Transverse colon (tissue), 3 donors: ENCODE measurements around the gene NAA35.

Experiments used
- POLR2A ChIP-seq: fragments of 450-650 bp; IDR thresholded peaks from one replicate; pipeline ENCODE4 v1.6.1; 2016; ENCODE audit warnings: antibody characterized with exemption, mild to moderate bottlenecking, moderate library complexity
- TF ChIP-seq, protein P1 (sequence below), 5 experiments: fragments of 200-600 bp in 3 of 5; fragments of 450-650 bp in 2 of 5; sonication (generic) in 3 of 5; IDR thresholded peaks; 1 replicate in 2 of 5; 2 replicates in 3 of 5; pipeline ENCODE4 v1.5.1; 2016 to 2017; ENCODE audit warnings: antibody characterized with exemption in 5 of 5, inconsistent platforms in 3 of 5, mild to moderate bottlenecking in 2 of 5, moderate library complexity in 1 of 5

DNA sequence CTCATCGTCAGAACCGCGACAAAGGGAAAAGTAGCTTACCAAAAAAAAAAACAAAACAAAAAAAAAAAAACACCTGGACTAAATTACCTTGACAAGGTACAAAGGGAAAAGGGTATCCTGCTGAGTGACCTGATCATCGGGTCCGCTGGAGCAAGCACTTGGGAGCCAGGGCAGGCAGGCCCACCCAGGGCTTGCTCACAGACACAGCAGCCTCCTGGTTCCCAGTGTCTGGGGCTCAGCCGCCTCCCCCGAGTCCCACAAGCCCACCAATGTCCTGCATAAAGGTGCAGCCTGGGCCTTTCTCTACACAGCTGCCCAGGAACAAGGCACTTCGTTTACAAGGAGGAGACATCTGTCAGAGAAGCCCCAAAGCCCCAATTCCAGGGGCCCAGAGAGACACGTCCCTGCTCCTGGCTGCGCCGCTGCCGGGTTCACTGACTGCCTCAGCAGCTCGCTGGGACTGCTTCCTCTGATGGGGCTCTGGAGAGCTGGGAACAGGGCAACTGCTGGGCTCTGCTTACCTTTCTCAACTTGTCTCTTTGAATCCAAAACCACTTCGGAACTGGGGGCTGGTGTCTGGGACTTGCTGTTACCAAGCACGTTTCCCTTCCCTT, 95.0 kb downstream of the NAA35 start:
- TF ChIP-seq, protein P1, sequence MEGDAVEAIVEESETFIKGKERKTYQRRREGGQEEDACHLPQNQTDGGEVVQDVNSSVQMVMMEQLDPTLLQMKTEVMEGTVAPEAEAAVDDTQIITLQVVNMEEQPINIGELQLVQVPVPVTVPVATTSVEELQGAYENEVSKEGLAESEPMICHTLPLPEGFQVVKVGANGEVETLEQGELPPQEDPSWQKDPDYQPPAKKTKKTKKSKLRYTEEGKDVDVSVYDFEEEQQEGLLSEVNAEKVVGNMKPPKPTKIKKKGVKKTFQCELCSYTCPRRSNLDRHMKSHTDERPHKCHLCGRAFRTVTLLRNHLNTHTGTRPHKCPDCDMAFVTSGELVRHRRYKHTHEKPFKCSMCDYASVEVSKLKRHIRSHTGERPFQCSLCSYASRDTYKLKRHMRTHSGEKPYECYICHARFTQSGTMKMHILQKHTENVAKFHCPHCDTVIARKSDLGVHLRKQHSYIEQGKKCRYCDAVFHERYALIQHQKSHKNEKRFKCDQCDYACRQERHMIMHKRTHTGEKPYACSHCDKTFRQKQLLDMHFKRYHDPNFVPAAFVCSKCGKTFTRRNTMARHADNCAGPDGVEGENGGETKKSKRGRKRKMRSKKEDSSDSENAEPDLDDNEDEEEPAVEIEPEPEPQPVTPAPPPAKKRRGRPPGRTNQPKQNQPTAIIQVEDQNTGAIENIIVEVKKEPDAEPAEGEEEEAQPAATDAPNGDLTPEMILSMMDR (IDR thresholded peaks at IDR 0.05), result no peak
- no peak for TF ChIP-seq POLR2A
